Erythroblast (primary cell): ENCODE results near the gene CYB561D1.

Experiments used
- GATA1 ChIP-seq: IDR thresholded peaks from 2 replicates; pipeline ENCODE4 v1.6.1; 2011; ENCODE audit warnings: low read depth, mild to moderate bottlenecking, control low read depth, low read length, moderate library complexity
- POLR2A ChIP-seq: IDR thresholded peaks from 2 replicates; pipeline ENCODE4 v1.6.1; 2011; ENCODE audit warnings: mild to moderate bottlenecking, low read length

GRCh38 chr1:109528712-109529111 is 34.8 kb downstream of the CYB561D1 start:
- TF ChIP-seq POLR2A (no peak), GATA1 (no peak)
